Measurements from ENCODE around the gene PLXNA4. TPM values are rescaled to one million over a fixed set of nuclear protein-coding genes. Genes with fewer than 3 reads are reported as not detected.

Gene PLXNA4
- total RNA-seq, 2 donors from 2014 or later, result 0.99 to 1.1 TPM

DNA sequence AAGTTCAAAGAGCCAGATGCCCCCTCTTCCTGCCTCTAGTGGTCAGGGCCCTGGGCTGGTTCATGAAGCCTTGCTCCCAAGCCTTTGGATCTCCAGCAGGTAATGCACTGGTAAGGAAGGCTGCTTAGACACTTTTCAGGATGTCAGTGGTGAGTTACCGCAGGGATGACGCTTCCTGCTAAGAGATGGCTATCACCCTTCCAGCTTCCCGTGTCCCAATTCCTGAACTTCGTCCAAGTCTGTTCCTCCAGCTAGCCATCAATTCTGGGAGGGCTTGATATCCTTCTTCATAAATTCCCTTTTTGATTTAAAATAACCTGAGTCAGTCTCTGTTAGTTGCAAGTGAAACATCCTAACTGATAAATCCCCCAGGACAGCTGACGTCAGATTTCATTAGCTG lies 221.2 kb downstream of the PLXNA4 start:
- H3K4me3 Mint-ChIP-seq, result no peak overlapping the region
- no peak for DNase-seq
- H3K9me3 Mint-ChIP-seq, result no peaks in the 10 kb centered on the region
- H3K27ac Mint-ChIP-seq, result no peak overlapping the region
- H3K27me3 Mint-ChIP-seq (ENCODE audit: low read depth), result peaks cover 28% of the 10 kb centered on the region
- ATAC-seq (replicated peaks in 1 of 2), result no peak
- H3K4me1 Mint-ChIP-seq (ENCODE audit: low read depth), result no peaks in the 10 kb centered on the region
- H3K36me3 Mint-ChIP-seq (ENCODE audit: insufficient read depth in 2 of 2), result no peaks in the 10 kb centered on the region

GRCh38 chr7:132354527-132354926 lies 221.7 kb downstream of the PLXNA4 start:
- H3K27ac Mint-ChIP-seq, result no peak overlapping the region
- DNase-seq (no peak), ATAC-seq (replicated peaks in 1 of 2) (no peak)
- peaks cover 33% of the 10 kb centered on the region for H3K27me3 Mint-ChIP-seq (ENCODE audit: low read depth)
- no peaks in the 10 kb centered on the region for H3K9me3 Mint-ChIP-seq
- no peaks in the 10 kb centered on the region for H3K36me3 Mint-ChIP-seq (ENCODE audit: insufficient read depth in 2 of 2)
- H3K4me1 Mint-ChIP-seq (ENCODE audit: low read depth), result no peaks in the 10 kb centered on the region
- H3K4me3 Mint-ChIP-seq, result no peak overlapping the region

- H3K36me3 Mint-ChIP-seq (ENCODE audit: insufficient read depth in 2 of 2), result no peaks in the 10 kb centered on the region
- peaks cover 34% of the 10 kb centered on the region for H3K27me3 Mint-ChIP-seq (ENCODE audit: low read depth)
- no peak for ATAC-seq (replicated peaks in 1 of 2)
- DNase-seq, result no peak
- no peak overlapping the region for H3K4me3 Mint-ChIP-seq
- H3K27ac Mint-ChIP-seq, result no peak overlapping the region
- no peaks in the 10 kb centered on the region for H3K4me1 Mint-ChIP-seq (ENCODE audit: low read depth)
- no peaks in the 10 kb centered on the region for H3K9me3 Mint-ChIP-seq
Observed at GRCh38 chr7:132353936-132354335, 222.3 kb downstream of the PLXNA4 start.

GRCh38 chr7:132352800-132353199 lies 223.5 kb downstream of the PLXNA4 start:
- H3K4me3 Mint-ChIP-seq, result no peak overlapping the region
- no peaks in the 10 kb centered on the region for H3K9me3 Mint-ChIP-seq
- H3K4me1 Mint-ChIP-seq (ENCODE audit: low read depth), result no peaks in the 10 kb centered on the region
- peaks cover 40% of the 10 kb centered on the region for H3K27me3 Mint-ChIP-seq (ENCODE audit: low read depth)
- DNase-seq, result no peak
- ATAC-seq (replicated peaks in 1 of 2), result no peak
- no peaks in the 10 kb centered on the region for H3K36me3 Mint-ChIP-seq (ENCODE audit: insufficient read depth in 2 of 2)
- no peak overlapping the region for H3K27ac Mint-ChIP-seq

- Mint-ChIP-seq H3K4me3 (no peak overlapping the region), H3K27me3 (ENCODE audit: low read depth) (peaks cover 40% of the 10 kb centered on the region), H3K4me1 (ENCODE audit: low read depth) (no peaks in the 10 kb centered on the region), H3K36me3 (ENCODE audit: insufficient read depth in 2 of 2) (no peaks in the 10 kb centered on the region), H3K27ac (no peak overlapping the region), H3K9me3 (no peaks in the 10 kb centered on the region)
- no peak for DNase-seq
- ATAC-seq (replicated peaks in 1 of 2), result no peak
Observed at GRCh38 chr7:132351954-132352499, 224.2 kb downstream of the PLXNA4 start.

DNA sequence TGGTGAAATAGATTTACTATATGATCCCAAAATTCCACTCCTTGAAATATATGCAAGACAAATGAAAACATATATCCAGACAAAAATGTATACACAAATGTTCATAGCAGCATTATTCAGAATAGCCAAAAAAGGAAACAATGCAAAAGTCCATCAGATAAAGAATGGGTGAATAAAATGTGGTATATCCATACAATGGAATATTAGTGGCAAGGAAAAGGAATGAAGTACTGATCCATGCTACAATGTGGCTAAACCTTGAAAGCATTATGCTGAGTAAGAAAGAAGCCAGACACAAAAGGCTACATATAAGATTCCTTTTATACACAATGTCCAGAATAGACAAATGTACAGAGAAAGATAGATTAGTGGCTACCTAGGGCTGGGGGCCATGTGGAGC lies 225.5 kb downstream of the PLXNA4 start:
- ATAC-seq (replicated peaks in 1 of 2), result no peak
- H3K27me3 Mint-ChIP-seq (ENCODE audit: low read depth), result peaks cover 38% of the 10 kb centered on the region
- no peaks in the 10 kb centered on the region for H3K4me1 Mint-ChIP-seq (ENCODE audit: low read depth)
- no peak overlapping the region for H3K27ac Mint-ChIP-seq
- no peak overlapping the region for H3K4me3 Mint-ChIP-seq
- no peaks in the 10 kb centered on the region for H3K36me3 Mint-ChIP-seq (ENCODE audit: insufficient read depth in 2 of 2)
- H3K9me3 Mint-ChIP-seq, result no peaks in the 10 kb centered on the region
- DNase-seq, result no peak

DNA sequence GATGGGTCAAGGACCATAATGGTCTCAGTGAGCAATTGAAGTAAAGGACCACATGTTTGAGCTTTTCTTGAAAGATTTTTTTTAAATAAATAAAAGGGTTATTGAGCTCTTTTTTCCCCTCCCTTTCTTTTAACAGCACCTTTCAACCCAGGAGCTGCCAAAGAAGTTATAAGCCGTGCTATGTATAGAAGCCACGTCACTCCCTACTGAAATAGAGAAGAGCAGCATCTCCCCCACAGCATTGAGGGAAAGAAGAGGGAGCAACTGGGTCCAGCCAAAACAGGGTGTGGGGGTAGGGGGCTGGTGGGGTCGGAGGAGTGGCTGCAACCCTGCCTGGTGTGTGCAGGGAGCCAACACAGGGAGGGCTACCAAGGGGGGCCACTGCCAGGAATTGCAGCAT lies 227.2 kb downstream of the PLXNA4 start:
- Mint-ChIP-seq H3K27me3 (ENCODE audit: low read depth) (peaks cover 45% of the 10 kb centered on the region), H3K4me3 (no peak overlapping the region), H3K4me1 (ENCODE audit: low read depth) (no peaks in the 10 kb centered on the region), H3K36me3 (ENCODE audit: insufficient read depth in 2 of 2) (no peaks in the 10 kb centered on the region), H3K27ac (no peak overlapping the region), H3K9me3 (no peaks in the 10 kb centered on the region)
- DNase-seq (no peak), ATAC-seq (replicated peaks in 1 of 2) (no peak)

- DNase-seq (no peak), ATAC-seq (replicated peaks in 1 of 2) (no peak)
- H3K4me3 Mint-ChIP-seq, result no peak overlapping the region
- no peaks in the 10 kb centered on the region for H3K9me3 Mint-ChIP-seq
- no peaks in the 10 kb centered on the region for H3K36me3 Mint-ChIP-seq (ENCODE audit: insufficient read depth in 2 of 2)
- no peaks in the 10 kb centered on the region for H3K4me1 Mint-ChIP-seq (ENCODE audit: low read depth)
- no peak overlapping the region for H3K27ac Mint-ChIP-seq
- H3K27me3 Mint-ChIP-seq (ENCODE audit: low read depth), result peaks cover 46% of the 10 kb centered on the region
Observed at GRCh38 chr7:132348341-132348740, 227.9 kb downstream of the PLXNA4 start.

DNA sequence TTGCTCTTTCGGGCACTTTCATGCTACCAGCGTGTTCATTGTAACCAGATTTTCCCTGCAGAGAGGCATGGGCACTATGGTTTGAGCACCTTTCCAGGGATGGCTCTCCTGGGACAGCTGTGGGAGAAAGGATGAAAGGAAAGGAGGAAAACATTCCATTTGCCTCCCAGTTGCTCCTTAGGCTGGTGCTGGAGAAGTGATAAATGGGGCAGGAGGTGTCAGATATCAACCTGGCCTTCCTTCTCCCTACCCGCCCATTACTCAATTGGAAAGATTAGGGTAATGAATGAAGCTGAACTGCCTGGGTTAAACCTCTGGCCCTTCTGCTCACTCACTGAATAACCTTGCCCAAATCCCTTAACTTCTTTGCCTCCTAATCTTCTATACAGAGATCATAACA lies 228.4 kb downstream of the PLXNA4 start:
- DNase-seq (no peak), ATAC-seq (replicated peaks in 1 of 2) (no peak)
- H3K9me3 Mint-ChIP-seq, result no peaks in the 10 kb centered on the region
- H3K36me3 Mint-ChIP-seq (ENCODE audit: insufficient read depth in 2 of 2), result no peaks in the 10 kb centered on the region
- no peak overlapping the region for H3K27ac Mint-ChIP-seq
- H3K4me1 Mint-ChIP-seq (ENCODE audit: low read depth), result no peaks in the 10 kb centered on the region
- H3K27me3 Mint-ChIP-seq (ENCODE audit: low read depth), result peaks cover 42% of the 10 kb centered on the region
- H3K4me3 Mint-ChIP-seq, result no peak overlapping the region

- H3K27ac Mint-ChIP-seq, result no peak overlapping the region
- H3K36me3 Mint-ChIP-seq (ENCODE audit: insufficient read depth in 2 of 2), result no peaks in the 10 kb centered on the region
- no peaks in the 10 kb centered on the region for H3K9me3 Mint-ChIP-seq
- no peak overlapping the region for H3K4me3 Mint-ChIP-seq
- H3K27me3 Mint-ChIP-seq (ENCODE audit: low read depth), result peaks cover 35% of the 10 kb centered on the region
- DNase-seq (no peak), ATAC-seq (replicated peaks in 1 of 2) (no peak)
- H3K4me1 Mint-ChIP-seq (ENCODE audit: low read depth), result no peaks in the 10 kb centered on the region
Observed at GRCh38 chr7:132347123-132347522, 229.1 kb downstream of the PLXNA4 start.

GRCh38 chr7:132345543-132346129 lies 230.6 kb downstream of the PLXNA4 start:
- no peaks in the 10 kb centered on the region for H3K4me1 Mint-ChIP-seq (ENCODE audit: low read depth)
- peaks cover 28% of the 10 kb centered on the region for H3K27me3 Mint-ChIP-seq (ENCODE audit: low read depth)
- no peak for DNase-seq
- no peak overlapping the region for H3K27ac Mint-ChIP-seq
- ATAC-seq (replicated peaks in 1 of 2), result no peak
- H3K36me3 Mint-ChIP-seq (ENCODE audit: insufficient read depth in 2 of 2), result no peaks in the 10 kb centered on the region
- no peaks in the 10 kb centered on the region for H3K9me3 Mint-ChIP-seq
- no peak overlapping the region for H3K4me3 Mint-ChIP-seq

DNA sequence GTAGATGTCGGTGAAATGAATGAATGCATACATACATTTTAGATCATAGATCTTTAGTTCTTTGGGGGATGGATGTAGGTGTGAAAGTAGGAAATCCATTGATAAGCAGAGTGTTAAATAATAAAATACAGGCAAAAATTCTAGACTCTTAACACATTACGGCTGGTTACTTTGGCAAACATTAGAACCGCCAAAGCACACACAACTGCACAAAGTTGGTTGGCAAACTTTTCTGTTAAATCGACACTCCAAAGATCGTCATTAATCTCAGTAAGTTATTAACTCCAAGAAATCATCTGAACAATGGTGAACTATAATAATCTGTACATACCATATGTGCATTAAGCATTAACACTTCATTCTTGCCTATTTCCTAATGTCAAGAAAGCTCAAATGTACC lies 231.2 kb downstream of the PLXNA4 start:
- H3K9me3 Mint-ChIP-seq, result no peaks in the 10 kb centered on the region
- H3K27ac Mint-ChIP-seq, result no peak overlapping the region
- H3K4me3 Mint-ChIP-seq, result no peak overlapping the region
- no peaks in the 10 kb centered on the region for H3K4me1 Mint-ChIP-seq (ENCODE audit: low read depth)
- DNase-seq (no peak), ATAC-seq (replicated peaks in 1 of 2) (no peak)
- no peaks in the 10 kb centered on the region for H3K36me3 Mint-ChIP-seq (ENCODE audit: insufficient read depth in 2 of 2)
- H3K27me3 Mint-ChIP-seq (ENCODE audit: low read depth), result peaks cover 28% of the 10 kb centered on the region

- Mint-ChIP-seq H3K27me3 (ENCODE audit: low read depth) (peaks cover 19% of the 10 kb centered on the region), H3K4me3 (no peak overlapping the region), H3K9me3 (no peaks in the 10 kb centered on the region), H3K4me1 (ENCODE audit: low read depth) (no peaks in the 10 kb centered on the region), H3K27ac (no peak overlapping the region), H3K36me3 (ENCODE audit: insufficient read depth in 2 of 2) (no peaks in the 10 kb centered on the region)
- DNase-seq (no peak), ATAC-seq (replicated peaks in 1 of 2) (no peak)
Observed at GRCh38 chr7:132343199-132343598, 233.1 kb downstream of the PLXNA4 start.

GRCh38 chr7:132337450-132338080 lies 238.7 kb downstream of the PLXNA4 start:
- no peaks in the 10 kb centered on the region for H3K4me1 Mint-ChIP-seq (ENCODE audit: low read depth)
- no peak overlapping the region for H3K27ac Mint-ChIP-seq
- peaks cover 5% of the 10 kb centered on the region for H3K27me3 Mint-ChIP-seq (ENCODE audit: low read depth)
- no peak overlapping the region for H3K4me3 Mint-ChIP-seq
- no peak for DNase-seq
- H3K9me3 Mint-ChIP-seq, result no peaks in the 10 kb centered on the region
- ATAC-seq (replicated peaks in 1 of 2), result no peak
- H3K36me3 Mint-ChIP-seq (ENCODE audit: insufficient read depth in 2 of 2), result no peaks in the 10 kb centered on the region
